Hematopoietic multipotent progenitor cell treated with erythropoietin and hydrocortisone succinate and interleukin-3 and kit ligand, for 6 days (in vitro differentiated cells): ENCODE results near the gene CENPT.
A peak's percentile ranks its signal among the peaks of the same experiment; 100 is the strongest.
"Not testable (repeated sequence)": the region's sequence is repeated elsewhere in the genome, so short reads cannot be mapped to it uniquely, and the experiment has no call there.

ENCODE experiments used
- DNase-seq: peaks from one replicate; pipeline ENCODE4 v3.0.0-alpha.2; 2015

The CENPT gene

GRCh38 chr16:67873435-67874370, 26.2 kb upstream of the CENPT start:
- DNase-seq, result peak; percentile 47

DNA sequence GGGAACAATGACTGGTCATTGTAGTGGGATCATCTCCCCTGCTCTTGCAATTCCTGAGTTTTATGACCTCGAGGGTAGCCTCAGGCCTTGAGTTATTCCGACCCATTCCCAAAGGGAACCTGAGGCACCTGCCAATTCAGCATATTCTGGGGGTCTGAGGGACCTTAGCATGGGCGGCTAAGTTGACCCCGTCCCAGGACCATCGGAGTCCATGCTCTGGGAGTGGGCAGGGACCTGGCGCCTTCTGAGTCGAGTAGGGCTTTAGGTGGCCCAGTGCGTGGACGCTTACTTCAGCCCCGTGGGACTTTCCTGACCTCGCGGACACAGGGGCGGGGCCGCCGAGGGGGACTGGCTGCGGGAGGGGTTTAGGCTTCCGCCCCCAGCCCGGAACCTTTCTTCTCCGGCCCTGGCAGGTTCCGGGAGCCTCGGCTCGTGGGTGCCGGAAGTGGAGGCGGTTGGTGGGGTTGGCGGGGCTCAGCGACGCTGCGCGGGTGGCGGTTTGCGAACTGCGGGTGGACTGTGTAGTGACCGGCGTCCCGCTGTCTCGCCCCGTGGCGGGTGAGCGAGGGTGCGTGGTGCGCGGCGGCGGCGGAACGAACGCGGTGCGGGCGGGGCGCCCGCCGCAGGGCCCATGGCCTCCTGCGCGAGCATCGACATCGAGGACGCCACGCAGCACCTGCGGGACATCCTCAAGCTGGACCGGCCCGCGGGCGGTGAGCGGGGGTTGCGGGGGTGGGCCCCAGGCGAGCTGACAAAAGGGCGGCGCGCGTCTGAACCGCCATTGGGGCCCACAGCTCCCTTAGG, 25.3 kb upstream of the CENPT start, which contains the start of gene EDC4:
EDC4 (plus strand) TSS at position 422 of the 804 bp plus-strand sequence; CDS start at position 632, 210 bp downstream.
- DNase-seq, result peak; percentile 90

DNA sequence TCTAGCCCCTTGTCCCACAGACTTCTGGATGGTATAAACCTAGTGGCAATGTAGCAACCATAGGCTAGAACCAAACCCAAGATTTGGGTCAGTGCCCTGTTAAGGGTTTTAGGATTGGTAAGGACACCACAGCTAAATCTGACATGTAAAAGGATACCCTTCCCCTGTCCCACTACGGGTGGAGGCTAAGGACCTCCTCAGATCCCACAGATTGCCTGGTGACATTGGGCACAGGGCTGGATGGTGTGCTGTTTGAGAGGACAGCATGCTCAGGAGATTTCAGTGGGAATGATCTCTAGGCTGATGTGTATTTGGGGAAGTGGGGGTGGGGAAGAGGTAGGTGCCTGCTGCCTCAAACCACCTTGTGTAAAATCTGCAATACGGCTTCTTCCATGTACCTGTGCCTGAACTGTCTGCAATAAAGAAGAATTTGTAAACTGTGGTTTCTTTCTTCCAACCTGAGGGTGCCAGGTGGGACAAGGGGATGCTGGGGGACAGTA, 24.7 kb upstream of the CENPT start:
- peak; percentile 20 for DNase-seq

GRCh38 chr16:67871256-67871655, 23.8 kb upstream of the CENPT start:
- DNase-seq, result no peak

DNA sequence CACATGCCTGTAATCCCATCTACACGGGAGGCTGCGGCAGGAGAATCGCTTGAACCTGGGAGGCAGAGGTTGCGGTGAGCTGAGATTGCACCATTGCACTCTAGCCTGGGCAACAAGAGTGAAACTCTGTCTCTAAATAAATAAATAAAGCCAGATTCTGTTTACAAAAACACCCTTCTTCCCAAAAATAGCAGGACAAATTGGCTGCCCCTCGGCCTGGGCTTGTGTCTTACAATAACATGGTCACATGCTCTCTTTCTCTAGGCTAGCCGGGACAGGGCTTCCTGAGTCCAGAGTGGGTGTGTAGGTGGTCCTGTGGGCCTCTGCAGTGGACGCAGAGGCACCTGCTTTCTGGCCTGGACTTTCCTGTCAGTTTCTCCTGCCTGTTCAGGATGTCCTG, 22.2 kb upstream of the CENPT start:
- DNase-seq, result no peak

DNA sequence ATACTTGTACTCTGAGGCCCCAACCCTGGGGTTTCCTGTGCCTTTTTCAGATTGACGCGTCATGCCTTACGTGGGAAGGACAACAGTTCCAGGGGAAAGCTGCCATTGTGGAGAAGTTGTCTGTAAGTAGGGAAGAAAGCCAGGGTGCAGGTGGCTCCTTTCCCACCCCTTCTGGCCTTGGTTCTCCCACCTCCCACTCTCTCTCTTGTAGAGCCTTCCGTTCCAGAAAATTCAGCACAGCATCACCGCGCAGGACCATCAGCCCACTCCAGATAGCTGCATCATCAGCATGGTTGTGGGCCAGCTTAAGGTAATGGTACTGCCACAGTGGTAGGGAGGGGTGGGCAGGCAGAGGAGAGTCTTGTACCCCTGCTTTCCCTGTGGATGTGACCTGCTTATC, 20.8 kb upstream of the CENPT start:
- DNase-seq, result no peak

DNA sequence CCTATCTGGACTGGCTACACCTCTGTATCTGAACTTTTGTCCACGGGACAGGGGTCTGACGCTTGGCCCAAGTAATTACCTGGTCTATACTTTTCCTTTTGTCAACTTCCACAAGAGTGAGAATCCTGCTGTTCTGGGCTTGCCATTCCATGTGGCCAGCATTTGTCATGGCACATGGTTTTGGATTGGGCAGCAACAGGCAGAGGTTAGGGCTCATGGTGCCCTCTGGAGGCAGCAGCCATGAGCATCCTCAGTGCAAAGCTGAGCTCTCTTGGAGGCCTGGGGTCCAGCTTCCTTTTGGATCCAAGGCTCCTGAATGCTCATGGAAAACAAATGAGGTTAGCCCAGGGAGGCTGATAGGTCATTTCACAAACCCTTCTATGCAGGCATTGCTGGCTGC, 17.8 kb upstream of the CENPT start:
- DNase-seq, result peak; percentile 75

GRCh38 chr16:67864594-67864993, 17.1 kb upstream of the CENPT start:
- no peak for DNase-seq

GRCh38 chr16:67864044-67864443, 16.6 kb upstream of the CENPT start:
- DNase-seq, result not testable (repeated sequence)

- no peak for DNase-seq
Observed at GRCh38 chr16:67862623-67863583, 15.4 kb upstream of the CENPT start.

GRCh38 chr16:67861877-67862276, 14.4 kb upstream of the CENPT start:
- no peak for DNase-seq

DNA sequence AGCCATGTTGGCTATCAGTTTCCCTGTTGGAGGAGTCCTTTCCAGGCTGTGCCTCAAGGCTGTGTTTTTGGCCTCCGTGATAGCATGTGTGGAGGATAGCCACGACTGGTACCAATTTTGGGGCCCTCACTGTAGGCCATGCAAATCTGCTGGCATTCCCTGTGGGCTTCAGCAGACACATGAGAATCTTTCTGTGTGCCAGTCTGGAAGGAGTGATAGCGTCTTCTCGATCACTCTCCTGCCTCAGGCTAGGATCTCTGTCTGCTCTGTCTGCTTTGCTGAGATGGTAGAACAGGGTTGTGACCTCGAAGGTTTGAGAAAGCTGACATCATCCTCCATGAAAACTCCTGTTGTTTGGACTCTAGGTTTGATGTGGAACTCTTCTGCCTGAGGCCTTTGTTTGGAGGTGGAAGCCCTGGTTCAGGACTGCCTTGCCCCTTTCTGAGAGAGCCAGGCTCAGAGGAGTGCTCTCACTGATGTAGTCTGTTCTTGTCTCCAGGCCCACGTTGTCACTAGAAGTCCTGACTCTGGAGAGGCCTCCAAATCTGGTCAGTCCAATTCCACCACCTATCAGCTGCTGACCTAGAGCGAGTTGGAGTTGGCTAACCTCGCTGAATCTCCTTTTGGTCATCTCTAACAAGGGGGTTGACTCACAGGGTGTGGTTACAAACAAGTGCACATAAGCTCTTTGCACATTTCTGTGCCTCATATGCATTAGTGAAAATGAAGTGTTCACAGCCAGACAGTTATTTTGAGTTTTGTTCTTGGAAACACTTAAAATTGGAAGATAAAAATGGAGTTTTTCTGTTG, 13.3 kb upstream of the CENPT start:
- peak; percentile 27 for DNase-seq

GRCh38 chr16:67858500-67858899, 11.0 kb upstream of the CENPT start:
- DNase-seq, result no peak

DNA sequence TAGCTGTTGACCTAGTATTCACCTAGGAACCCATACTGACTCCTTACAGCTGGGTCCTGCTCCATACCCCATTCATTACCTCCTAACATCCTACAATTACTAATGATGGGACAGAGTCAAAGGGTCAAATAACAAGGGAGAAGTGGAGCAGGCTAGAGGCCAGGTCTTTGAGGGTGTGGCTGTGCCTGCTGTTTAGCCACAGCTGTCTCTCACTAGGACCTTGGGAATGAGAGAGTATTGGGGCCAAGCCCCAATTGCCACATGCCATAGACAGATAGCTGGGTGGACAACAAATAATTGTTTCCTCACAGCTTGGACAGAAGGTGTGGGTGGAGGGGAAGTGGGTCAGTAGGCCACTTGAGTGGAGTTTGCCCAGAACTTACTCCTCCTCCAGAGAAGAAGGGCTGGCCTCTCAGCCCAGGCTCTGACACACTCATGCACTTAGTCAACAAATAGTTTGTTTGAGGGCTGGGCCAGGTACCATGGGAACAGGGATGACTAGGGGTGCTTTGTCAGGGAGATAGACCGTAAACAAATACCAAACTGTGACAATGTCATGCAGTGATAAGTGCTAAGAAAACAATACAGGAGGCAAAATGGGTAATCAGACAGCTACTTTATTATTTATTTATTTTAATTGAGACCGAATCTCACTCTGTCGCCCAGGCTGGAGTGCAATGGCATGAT, 10.2 kb upstream of the CENPT start:
- DNase-seq, result peak; percentile 45

DNA sequence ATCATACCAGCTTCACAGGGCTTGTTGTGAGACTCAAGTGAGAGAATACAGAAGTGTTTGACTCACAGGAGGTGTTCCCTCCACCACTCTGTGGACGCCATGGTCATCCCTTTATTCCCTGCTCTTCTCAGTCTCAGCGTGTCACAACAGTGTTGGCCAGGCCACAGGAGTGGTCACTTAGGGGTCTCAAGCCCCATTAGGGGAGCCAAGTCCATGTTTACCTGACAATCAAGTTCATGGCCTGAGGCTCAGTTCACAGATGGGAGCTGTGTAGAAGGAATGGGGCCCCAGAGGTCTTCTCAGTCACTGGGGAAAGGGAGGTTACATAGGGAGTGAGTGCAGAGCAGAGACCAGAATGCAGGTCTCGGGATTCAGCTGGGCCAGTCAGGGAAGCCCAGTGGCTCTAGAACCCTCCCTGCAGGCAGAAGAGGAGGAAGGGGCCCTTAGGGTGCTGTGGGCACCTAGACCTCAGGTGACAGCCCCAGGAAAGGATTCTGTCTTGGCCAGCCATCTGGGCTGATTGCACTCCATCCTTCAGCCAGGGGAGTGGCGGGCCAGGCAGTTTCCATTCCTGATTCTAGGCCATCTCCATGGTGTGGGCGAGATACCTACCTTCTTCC, 9.5 kb upstream of the CENPT start:
- DNase-seq, result no peak

DNA sequence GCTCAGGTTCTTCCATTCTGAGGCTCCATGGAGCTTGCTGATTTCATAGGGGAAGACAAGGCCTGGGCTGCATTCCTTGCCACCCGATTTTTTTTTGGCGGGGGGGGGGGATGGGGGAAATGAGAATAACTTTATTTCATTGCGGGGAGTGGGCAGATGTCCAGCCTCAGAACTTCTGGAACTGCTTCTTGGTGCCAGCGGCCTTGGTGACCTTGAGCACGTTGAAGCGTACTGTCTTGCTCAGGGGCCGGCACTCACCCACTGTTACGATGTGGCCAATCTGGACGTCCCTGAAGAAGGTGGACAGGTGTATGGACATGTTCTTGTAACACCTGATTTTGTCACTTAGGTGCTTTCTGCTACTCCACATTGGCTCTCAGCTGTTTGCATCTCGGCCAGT, 8.3 kb upstream of the CENPT start:
- no peak for DNase-seq

DNA sequence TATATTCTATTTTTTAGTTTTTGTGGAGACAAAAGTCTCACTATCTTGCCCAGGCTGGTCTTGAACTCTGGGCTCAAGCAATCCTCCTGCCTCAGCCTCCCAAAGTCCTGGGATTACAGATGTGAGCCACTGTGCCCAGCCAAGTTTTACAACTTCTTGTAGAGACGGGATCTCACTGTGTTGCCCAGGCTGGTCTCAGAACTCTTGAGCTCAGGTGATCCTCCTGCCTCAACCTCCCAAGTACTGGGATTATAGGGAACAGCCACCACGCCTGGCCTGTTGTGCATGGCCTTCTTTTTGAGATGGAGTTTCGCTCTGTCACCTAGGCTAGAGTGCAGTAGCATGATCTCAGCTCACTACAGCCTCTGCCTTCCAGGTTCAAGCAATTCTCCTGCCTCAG, 6.2 kb upstream of the CENPT start:
- DNase-seq, result no peak

GRCh38 chr16:67848118-67848517, 625 bp upstream of the CENPT start:
- no peak for DNase-seq

- peak; percentile 97 for DNase-seq
Observed at GRCh38 chr16:67846320-67847063, 1.0 kb downstream of the CENPT start, which contains the start of gene NUTF2. Gene NUTF2 (plus strand): TSS chr16:67846933. CDS start chr16:67865131, 18,198 bp downstream.

DNA sequence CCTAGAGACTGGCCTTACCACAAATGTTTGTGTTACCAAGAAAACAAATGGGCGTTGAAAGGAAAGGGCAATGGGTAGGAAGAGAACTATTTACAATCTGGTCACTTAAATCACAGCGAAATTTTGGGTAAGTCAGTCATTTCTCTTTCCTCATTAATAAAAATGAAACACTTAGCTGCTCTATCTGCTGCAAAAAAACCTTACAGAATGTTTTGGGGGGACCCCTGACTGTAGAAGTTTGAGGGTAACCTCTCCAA, 1.5 kb downstream of the CENPT start:
- peak; percentile 16 for DNase-seq
